Left ventricle myocardium inferior (tissue), 1 donor: ENCODE data around the gene TGFB1. TPM values are rescaled to one million over a fixed set of nuclear protein-coding genes. Genes with fewer than 3 reads are reported as not detected.

Experiments
- DNase-seq: peaks from one replicate; pipeline ENCODE4 v3.0.0-alpha.2; 2020
- H3K27ac ChIP-seq: fragments of 200-600 bp; replicated peaks from 2 replicates; pipeline ENCODE4 v1.8.0; 2021
- H3K27me3 ChIP-seq: fragments of 200-600 bp; 2 replicates; pipeline ENCODE4 v1.8.0; 2021; ENCODE audit warnings: low read depth
- H3K36me3 ChIP-seq: fragments of 200-600 bp; 2 replicates; pipeline ENCODE4 v1.8.0; 2021
- H3K4me1 ChIP-seq: fragments of 200-600 bp; 2 replicates; pipeline ENCODE4 v1.8.0; 2021
- H3K4me3 ChIP-seq: fragments of 200-600 bp; 2 replicates; pipeline ENCODE4 v1.8.0; 2021; ENCODE audit warnings: mild to moderate bottlenecking, moderate library complexity
- H3K9me3 ChIP-seq: fragments of 200-600 bp; replicated peaks from 2 replicates; pipeline ENCODE4 v1.8.0; 2021
- intact Hi-C: fragments of 100-400 bp; cut with micrococcal nuclease; formaldehyde crosslinking; loops from one replicate; pipeline ENCODE4 v1.11.0; 2022
- total RNA-seq: library from RNA; stranded (reverse); fragmentation: NEBNext Ultra II Directional; extraction: Animal tissue kit (Norgen Biotek cat#: 25700); gene quantifications from one replicate; pipeline ENCODE4 v1.2.1, GENCODE V29; 2021
- TF ChIP-seq, protein P1 (sequence below): fragments of 200-600 bp; IDR thresholded peaks from 2 replicates; pipeline ENCODE4 v1.8.0; 2021; ENCODE audit warnings: antibody characterized with exemption, mild to moderate bottlenecking, borderline replicate concordance
- donor health status: DM: no; HTN: yes; CAD: no; lungs with severe emphysema.

The TGFB1 gene
- total RNA-seq, 1 donor from 2014 or later = 14.9 TPM

DNA sequence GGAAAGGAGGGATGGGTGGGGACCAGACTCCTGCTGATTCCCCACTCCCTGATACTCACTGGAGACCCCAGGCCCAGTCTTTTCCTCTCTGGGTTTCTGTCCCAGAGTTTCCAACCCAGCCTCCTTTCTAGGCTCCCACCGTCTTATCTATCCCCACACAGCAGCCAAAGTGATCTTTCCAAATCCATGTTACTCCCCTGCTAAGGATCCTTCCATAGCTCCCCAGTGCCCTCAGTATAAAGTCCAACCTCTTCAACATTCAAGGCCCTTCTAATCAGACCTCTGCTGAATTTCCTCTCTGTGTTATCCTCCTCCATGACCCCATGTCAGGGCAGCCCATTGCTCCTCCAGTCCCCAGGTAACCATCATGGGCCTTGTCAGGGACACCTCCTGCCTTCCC, 1.3 kb upstream of the TGFB1 start:
- intact Hi-C loops = no loop called here
- H3K27me3 ChIP-seq = peaks cover 13% of the 10 kb centered on the region
- no peak for DNase-seq
- TF ChIP-seq, protein P1, sequence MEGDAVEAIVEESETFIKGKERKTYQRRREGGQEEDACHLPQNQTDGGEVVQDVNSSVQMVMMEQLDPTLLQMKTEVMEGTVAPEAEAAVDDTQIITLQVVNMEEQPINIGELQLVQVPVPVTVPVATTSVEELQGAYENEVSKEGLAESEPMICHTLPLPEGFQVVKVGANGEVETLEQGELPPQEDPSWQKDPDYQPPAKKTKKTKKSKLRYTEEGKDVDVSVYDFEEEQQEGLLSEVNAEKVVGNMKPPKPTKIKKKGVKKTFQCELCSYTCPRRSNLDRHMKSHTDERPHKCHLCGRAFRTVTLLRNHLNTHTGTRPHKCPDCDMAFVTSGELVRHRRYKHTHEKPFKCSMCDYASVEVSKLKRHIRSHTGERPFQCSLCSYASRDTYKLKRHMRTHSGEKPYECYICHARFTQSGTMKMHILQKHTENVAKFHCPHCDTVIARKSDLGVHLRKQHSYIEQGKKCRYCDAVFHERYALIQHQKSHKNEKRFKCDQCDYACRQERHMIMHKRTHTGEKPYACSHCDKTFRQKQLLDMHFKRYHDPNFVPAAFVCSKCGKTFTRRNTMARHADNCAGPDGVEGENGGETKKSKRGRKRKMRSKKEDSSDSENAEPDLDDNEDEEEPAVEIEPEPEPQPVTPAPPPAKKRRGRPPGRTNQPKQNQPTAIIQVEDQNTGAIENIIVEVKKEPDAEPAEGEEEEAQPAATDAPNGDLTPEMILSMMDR = no peak
- H3K27ac ChIP-seq = peak overlapping the region; percentile 66
- peaks cover 63% of the 10 kb centered on the region for H3K4me1 ChIP-seq
- no peaks in the 10 kb centered on the region for H3K36me3 ChIP-seq
- H3K9me3 ChIP-seq = no peaks in the 10 kb centered on the region
- no peak overlapping the region for H3K4me3 ChIP-seq

DNA sequence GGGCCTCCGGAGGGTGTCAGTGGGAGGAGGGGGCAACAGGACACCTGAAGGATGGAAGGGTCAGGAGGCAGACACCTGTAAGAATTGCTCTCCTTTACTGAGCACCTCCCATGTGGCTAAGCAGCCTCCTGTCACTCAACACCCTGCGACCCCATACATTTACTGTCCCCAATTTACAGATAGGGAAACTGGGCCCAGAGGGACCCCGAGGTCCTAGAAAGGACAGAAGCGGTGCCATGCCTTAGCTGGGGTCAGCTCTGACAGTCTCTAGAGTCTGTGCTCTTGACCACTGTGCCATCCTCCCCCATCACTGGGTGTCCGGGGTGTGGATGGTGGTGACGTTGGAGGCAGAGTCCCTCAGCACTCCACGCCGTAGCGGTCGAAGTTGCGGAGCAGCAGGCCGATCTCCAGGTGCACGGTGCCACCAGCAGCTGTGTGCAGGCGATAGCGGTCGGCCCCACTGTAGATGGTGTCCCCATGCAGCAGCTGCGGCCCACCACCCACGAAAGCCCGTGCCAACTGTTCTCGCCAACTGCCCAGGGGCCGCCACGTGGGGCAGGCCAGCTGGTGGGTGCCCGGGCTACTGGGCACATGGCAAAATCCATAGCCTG, 726 bp upstream of the TGFB1 start:
- peak overlapping the region; percentile 93 for H3K4me3 ChIP-seq
- intact Hi-C loops = no loop called here
- no peaks in the 10 kb centered on the region for H3K9me3 ChIP-seq
- peaks cover 67% of the 10 kb centered on the region for H3K4me1 ChIP-seq
- H3K27ac ChIP-seq = peak overlapping the region; percentile 94
- H3K27me3 ChIP-seq = peaks cover 13% of the 10 kb centered on the region
- no peaks in the 10 kb centered on the region for H3K36me3 ChIP-seq
- peak; percentile 28 for DNase-seq
- TF ChIP-seq, protein P1 = no peak

DNA sequence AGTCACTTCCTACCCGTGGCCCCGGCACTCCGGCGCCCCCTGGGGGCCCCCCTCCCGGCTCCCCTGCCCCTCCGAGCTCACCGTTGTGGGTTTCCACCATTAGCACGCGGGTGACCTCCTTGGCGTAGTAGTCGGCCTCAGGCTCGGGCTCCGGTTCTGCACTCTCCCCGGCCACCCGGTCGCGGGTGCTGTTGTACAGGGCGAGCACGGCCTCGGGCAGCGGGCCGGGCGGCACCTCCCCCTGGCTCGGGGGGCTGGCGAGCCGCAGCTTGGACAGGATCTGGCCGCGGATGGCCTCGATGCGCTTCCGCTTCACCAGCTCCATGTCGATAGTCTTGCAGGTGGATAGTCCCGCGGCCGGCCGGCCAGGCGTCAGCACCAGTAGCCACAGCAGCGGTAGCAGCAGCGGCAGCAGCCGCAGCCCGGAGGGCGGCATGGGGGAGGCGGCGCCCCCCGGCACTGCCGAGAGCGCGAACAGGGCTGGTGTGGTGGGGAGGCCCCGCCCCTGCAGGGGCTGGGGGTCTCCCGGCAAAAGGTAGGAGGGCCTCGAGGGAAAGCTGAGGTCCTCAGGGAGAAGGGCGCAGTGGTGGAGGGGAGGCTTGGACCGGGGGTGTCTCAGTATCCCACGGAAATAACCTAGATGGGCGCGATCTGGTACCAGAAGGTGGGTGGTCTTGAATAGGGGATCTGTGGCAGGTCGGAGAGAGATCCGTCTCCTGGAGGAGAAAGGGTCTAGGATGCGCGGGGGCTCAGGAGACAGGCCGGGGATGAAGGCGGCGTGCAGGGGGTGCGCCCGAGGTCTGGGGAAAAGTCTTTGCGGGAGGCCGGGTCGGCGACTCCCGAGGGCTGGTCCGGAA, 885 bp downstream of the TGFB1 start:
- peaks cover 13% of the 10 kb centered on the region for H3K27me3 ChIP-seq
- peaks cover 74% of the 10 kb centered on the region for H3K4me1 ChIP-seq
- intact Hi-C loops = no loop called here

DNA sequence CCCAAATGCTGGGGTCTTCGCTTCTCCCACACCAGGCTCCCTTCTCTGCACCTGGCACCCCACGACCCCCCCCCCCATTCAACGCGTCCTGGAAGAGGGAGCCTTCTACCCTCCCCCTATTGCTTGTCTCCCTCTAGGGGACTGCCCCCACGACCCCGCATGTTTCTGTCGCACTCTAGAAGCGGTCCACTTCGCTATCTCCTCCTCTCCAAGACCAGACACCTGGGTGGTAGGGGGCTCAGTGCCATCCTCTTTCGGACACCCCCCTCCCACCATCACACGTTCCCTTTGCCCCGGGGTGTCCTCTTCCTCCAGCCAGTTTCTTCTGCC, 1.5 kb downstream of the TGFB1 start:
- H3K36me3 ChIP-seq = peaks cover 11% of the 10 kb centered on the region
- TF ChIP-seq, protein P1 = no peak
- peak overlapping the region; percentile 94 for H3K27ac ChIP-seq
- peaks cover 74% of the 10 kb centered on the region for H3K4me1 ChIP-seq
- no peaks in the 10 kb centered on the region for H3K9me3 ChIP-seq
- no peak for DNase-seq
- intact Hi-C loops = no loop called here
- peak overlapping the region; percentile 93 for H3K4me3 ChIP-seq
- peaks cover 13% of the 10 kb centered on the region for H3K27me3 ChIP-seq

More for the DNA sequence above, 885 bp downstream of the TGFB1 start:
- Histone ChIP-seq H3K9me3 (no peaks in the 10 kb centered on the region), H3K36me3 (peaks cover 5% of the 10 kb centered on the region), H3K4me3 (peak overlapping the region; percentile 93), H3K27ac (peak overlapping the region; percentile 94)
- DNase-seq = peak; percentile 76
- TF ChIP-seq, protein P1 = peak; percentile 48

DNA sequence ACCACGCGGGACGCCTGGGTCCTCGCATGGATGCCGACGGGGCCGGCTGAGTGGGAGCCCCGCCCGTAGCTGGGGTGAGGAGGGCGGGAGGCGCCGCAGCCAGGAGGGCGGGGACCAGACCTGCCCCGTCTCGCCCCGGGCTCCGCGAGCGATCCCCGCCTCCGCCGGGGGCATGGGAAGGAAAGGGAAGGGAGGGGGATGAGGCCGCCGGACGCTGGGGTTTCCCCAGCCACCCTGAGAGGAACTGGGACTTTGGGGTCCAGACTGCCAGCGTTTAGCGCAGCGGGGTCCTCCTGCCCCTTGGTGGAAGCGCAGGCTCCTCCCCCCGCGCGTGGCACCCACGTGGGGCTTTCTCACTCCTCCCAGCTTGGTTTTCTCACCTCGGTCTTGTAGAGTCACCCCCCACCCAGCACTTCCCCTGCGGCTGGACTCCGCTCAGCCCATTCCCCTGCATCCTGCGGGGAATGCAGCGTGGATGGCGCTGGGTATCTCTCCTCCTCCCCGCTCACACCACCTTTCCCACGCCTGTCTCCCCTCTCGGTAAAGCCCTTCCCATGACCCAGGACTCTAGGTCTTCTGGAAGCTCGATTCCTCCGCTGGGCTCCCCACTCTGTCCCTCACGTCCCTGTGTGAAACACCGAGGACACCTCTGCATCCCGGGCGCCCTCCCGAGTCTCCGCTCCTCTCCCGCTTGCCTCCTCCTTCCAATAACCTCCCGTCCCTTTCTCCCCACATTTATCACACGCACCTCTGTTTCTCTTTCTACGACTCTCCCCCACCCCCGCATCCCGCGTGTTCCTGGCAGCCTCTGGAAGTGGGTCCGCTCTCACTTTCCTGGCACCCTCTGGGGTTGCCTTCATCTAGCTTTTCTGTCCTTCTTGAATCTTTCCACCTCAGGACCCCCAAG, 2.1 kb downstream of the TGFB1 start:
- TF ChIP-seq, protein P1 = no peak

More for the DNA sequence above, 2.1 kb downstream of the TGFB1 start:
- intact Hi-C loops = no loop called here
- H3K36me3 ChIP-seq = peaks cover 16% of the 10 kb centered on the region
- H3K9me3 ChIP-seq = no peaks in the 10 kb centered on the region
- peak; percentile 75 for DNase-seq
- peak overlapping the region; percentile 93 for H3K4me3 ChIP-seq
- peaks cover 74% of the 10 kb centered on the region for H3K4me1 ChIP-seq
- H3K27ac ChIP-seq = peak overlapping the region; percentile 94
- H3K27me3 ChIP-seq = peaks cover 13% of the 10 kb centered on the region
